ENCODE results near the gene NUDT16. TPM values are rescaled to one million over a fixed set of nuclear protein-coding genes. Genes with fewer than 3 reads are reported as not detected.

The NUDT16 gene
- total and polyA plus RNA-seq, 2 of the 8 experiments (the other 6 are each of a cell fraction or from before 2014, with no cell fraction given), result 8.5 to 19.1 TPM

GRCh38 chr3:131388490-131388799 is 6.9 kb downstream of the NUDT16 start:
- Histone ChIP-seq H2BK20ac (ENCODE audit: low read length) (no peak overlapping the region), H3K27me3 (replicated peaks in 1 of 4; ENCODE audit: control insufficient read depth in 3 of 4, extremely low read depth in 1 of 4, insufficient read depth in 3 of 4, low read length in 3 of 4) (no peaks in the 10 kb centered on the region), H2BK15ac (ENCODE audit: low read length) (no peak overlapping the region), H3K79me2 (ENCODE audit: control insufficient read depth in 1 of 2, insufficient read depth in 2 of 2, low read length in 2 of 2) (no peaks in the 10 kb centered on the region), H3K18ac (ENCODE audit: extremely low read depth, low read length) (no peak overlapping the region), H2AFZ (ENCODE audit: low read length) (no peak overlapping the region), H3K4me1 (replicated peaks in 1 of 4; ENCODE audit: control insufficient read depth in 3 of 4, insufficient read depth in 4 of 4, low read length in 3 of 4) (no peaks in the 10 kb centered on the region), H3K56ac (replicated peaks; ENCODE audit: insufficient read length, low read depth, low read length) (no peak overlapping the region), H3K79me1 (ENCODE audit: low read depth, low read length) (no peaks in the 10 kb centered on the region), H2BK120ac (replicated peaks; ENCODE audit: low read depth, low read length) (no peak overlapping the region), H2BK12ac (ENCODE audit: low read depth, low read length) (no peak overlapping the region), H3K9me3 (ENCODE audit: insufficient read depth in 2 of 2, low read depth in 1 of 2, low read length in 1 of 2) (no peaks in the 10 kb centered on the region), H3K4me3 (ENCODE audit: extremely low read depth in 1 of 4, insufficient read depth in 2 of 4, low read depth in 3 of 4, low read length in 4 of 4) (no peak overlapping the region), H3K23me2 (ENCODE audit: low read depth, low read length) (no peaks in the 10 kb centered on the region), H3K4ac (replicated peaks; ENCODE audit: insufficient read length, low read depth, low read length) (no peak overlapping the region), H2AK5ac (ENCODE audit: low read depth, low read length) (no peak overlapping the region), H4K91ac (replicated peaks; ENCODE audit: insufficient read length, low read length) (no peak overlapping the region), H3K36me3 (ENCODE audit: control insufficient read depth in 2 of 4, insufficient read depth in 4 of 4, low read length in 3 of 4) (peaks cover 0 to 10% (median 0%) of the 10 kb centered on the region in 4 experiments; a peak in 3 of 8 replicates), H3K14ac (ENCODE audit: insufficient read length) (no peak overlapping the region), H4K5ac (ENCODE audit: insufficient read length, low read depth, low read length) (no peak overlapping the region), H3K23ac (ENCODE audit: insufficient read length) (no peak overlapping the region), H2BK5ac (ENCODE audit: low read depth, low read length) (no peak overlapping the region), H3K9ac (replicated peaks in 1 of 4; ENCODE audit: extremely low read depth in 1 of 4, low read depth in 3 of 4, low read length in 3 of 4) (no peak overlapping the region), H3K4me2 (ENCODE audit: insufficient read depth in 1 of 2, low read depth in 2 of 2, low read length in 2 of 2) (no peak overlapping the region), H4K8ac (ENCODE audit: extremely low read depth, insufficient read depth, low read length) (no peak overlapping the region), H4K20me1 (replicated peaks in 1 of 2; ENCODE audit: control insufficient read depth in 1 of 2, insufficient read depth in 2 of 2, low read length in 2 of 2) (peaks cover 0 to 2% of the 10 kb centered on the region in 2 experiments), H3K27ac (ENCODE audit: low read depth, low read length) (no peak overlapping the region)
- FAIRE-seq, result no peak
- TF ChIP-seq NRF1 (IDR thresholded peaks at IDR 0.05; ENCODE audit: low read depth, low read length) (no peak), TAF1 (IDR thresholded peaks at IDR 0.05; ENCODE audit: low read depth, low read length) (no peak), ATF2 (IDR thresholded peaks at IDR 0.05; ENCODE audit: low read length) (no peak)
- ChIA-PET POLR2A (ENCODE audit: partially characterized antibody) (interaction anchor here (1.2 kb wide), 1 partner anchor 11 kb away, joined by 3 read pairs; no protein-coding TSS in a partner anchor), CTCF (ENCODE audit: partially characterized antibody) (no interaction called here)
- WGBS, 2 experiments (ENCODE audit: extremely low coverage in 1 of 2, insufficient coverage in 1 of 2, insufficient read length in 1 of 2, insufficient replicate concordance in 2 of 2, low coverage in 1 of 2, low lambda C conversion rate in 2 of 2, missing lambda C conversion rate in 1 of 2), result 95% methylated on average over 2 of the region's 2 CpGs; no CpG with 5 or more reads in 1 of the 2 experiments
- DNase-seq (ENCODE audit: low read depth in 1 of 2, low spot score in 2 of 2), result no peak
